HG02885 (cell line): ENCODE data around the gene SIRT3.

ENCODE experiments used
- ATAC-seq: cut with Tn5 transposase; IDR thresholded peaks from one replicate; pipeline ENCODE4 v1.9.1; 2021; ENCODE audit warnings: mild to moderate bottlenecking; ENCODE audit not compliant: unreplicated experiment, poor library complexity

SIRT3 gene

GRCh38 chr11:218815-219593 is 17.1 kb downstream of the SIRT3 start:
- ATAC-seq = no peak

DNA sequence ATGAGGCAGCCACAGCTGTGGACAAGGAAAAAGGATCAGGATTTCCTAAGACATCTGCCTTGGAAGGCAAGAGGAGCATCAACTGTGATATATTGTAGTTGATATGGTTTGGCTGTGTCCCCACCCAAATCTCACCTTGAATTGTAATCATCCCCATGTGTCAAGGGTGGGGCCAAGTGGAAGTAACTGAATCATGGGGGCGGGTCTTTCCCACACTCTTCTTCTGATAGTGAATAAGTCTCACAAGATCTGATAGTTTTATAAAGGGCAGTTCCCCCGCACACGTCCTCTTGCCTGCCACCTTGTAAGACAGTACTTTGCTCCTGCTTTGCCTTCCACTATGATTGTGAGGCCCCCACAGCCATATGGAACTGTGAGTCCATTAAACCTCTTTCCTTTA is 18.4 kb downstream of the SIRT3 start:
- no peak for ATAC-seq

- no peak for ATAC-seq
Observed at GRCh38 chr11:216081-216974, 19.8 kb downstream of the SIRT3 start.

DNA sequence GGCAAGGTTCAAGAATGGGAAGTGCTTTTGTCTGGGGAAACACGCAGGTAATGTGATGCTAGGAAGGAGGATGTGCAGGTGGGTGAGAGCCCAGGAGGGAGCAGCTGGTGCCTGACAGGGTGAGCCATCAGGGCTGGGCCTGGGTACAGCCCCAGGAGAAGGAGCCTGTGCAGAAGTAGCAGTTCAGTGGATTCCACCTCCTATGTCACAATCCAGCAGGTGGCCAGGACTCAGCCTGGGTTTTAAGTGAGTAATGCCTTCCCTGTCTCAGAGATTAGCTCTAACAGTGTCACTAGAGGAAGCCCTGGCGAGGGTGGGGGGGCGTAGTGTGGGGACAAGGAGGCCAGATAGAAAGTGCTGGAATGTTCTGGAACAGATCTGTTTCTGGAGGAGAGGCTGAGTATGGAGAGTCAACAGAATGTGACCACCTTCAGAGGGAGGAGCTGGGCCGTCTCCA is 20.5 kb downstream of the SIRT3 start:
- no peak for ATAC-seq

GRCh38 chr11:214083-214482 is 22.1 kb downstream of the SIRT3 start:
- no peak for ATAC-seq

- ATAC-seq = no peak
Observed at GRCh38 chr11:213111-213510, 23.0 kb downstream of the SIRT3 start.

GRCh38 chr11:212150-213100 is 23.7 kb downstream of the SIRT3 start:
- ATAC-seq = no peak

- no peak for ATAC-seq
Observed at GRCh38 chr11:211741-212140, 24.4 kb downstream of the SIRT3 start.

DNA sequence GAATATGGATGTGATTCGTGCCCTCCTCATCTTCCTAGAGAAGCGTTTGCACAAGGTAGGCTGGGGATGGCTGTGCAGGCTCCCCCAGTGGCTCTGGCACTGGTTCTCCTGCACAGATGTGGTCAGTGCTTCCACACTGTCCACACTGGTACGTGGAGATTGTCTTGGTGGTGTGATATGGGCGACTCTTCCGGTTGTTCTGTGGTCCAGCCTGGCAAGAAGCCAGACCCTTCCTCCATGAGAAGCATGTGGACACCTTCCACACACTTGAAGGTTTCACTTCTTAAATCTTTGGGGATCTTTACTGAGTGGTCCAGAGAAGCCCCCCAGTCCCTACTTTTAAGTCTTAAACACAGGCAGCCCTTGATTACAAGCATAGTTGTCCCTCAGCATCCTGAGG is 24.8 kb downstream of the SIRT3 start:
- ATAC-seq = no peak

- ATAC-seq = no peak
Observed at GRCh38 chr11:210803-211180, 25.4 kb downstream of the SIRT3 start.

GRCh38 chr11:210122-210802 is 25.9 kb downstream of the SIRT3 start:
- ATAC-seq = no peak

DNA sequence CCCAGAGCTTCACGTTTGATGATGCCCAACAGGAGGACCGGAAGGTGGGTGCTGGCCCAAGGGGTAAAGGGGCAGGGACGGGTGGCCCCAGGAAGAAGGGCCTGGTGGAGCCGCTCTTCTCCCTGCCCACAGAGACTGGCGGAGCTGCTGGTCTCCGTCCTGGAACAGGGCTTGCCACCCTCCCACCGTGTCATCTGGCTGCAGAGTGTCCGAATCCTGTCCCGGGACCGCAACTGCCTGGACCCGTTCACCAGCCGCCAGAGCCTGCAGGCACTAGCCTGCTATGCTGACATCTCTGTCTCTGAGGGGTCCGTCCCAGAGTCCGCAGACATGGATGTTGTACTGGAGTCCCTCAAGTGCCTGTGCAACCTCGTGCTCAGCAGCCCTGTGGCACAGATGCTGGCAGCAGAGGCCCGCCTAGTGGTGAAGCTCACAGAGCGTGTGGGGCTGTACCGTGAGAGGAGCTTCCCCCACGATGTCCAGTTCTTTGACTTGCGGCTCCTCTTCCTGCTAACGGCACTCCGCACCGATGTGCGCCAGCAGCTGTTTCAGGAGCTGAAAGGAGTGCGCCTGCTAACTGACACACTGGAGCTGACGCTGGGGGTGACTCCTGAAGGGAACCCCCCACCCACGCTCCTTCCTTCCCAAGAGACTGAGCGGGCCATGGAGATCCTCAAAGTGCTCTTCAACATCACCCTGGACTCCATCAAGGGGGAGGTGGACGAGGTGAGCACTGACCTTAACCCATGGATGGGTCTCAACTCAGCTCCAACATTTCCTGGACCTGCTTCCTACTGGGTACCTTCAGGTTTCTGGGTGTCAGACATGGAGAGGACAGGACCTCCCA is 26.6 kb downstream of the SIRT3 start:
- ATAC-seq = no peak

GRCh38 chr11:208917-209260 is 27.3 kb downstream of the SIRT3 start:
- peak; percentile 1 for ATAC-seq

DNA sequence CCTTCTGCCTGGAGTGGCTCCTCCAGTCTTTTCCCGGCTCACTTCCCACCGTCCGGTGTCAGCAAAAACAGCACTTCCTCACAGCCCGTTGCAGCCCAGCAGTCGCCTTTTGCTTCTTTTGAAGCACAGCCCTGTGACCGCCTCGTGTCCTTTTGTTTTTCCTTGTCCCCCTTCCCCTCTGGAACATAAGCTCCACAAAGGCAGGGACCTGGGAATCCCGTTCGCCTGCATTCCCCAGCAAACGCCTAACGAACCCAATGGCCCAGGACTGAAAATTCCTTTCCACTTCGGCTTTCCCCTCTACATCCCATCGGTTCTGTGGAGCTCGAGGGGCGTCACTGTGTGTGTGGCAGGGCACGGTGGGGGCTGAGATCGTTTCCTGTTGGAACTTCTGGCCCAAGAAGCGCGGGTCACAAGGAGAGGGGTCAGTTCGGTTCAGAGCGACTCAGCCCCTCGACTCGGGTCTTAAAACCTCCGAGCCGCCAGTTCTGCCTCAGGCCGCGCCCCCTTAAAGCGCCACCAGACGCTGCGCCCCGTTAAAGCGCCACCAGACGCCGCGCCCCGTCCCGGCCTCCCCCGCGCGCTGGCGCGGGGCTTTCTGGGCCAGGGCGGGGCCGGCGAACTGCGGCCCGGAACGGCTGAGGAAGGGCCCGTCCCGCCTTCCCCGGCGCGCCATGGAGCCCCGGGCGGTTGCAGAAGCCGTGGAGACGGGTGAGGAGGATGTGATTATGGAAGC is 27.8 kb downstream of the SIRT3 start:
- peak; percentile 37 for ATAC-seq

DNA sequence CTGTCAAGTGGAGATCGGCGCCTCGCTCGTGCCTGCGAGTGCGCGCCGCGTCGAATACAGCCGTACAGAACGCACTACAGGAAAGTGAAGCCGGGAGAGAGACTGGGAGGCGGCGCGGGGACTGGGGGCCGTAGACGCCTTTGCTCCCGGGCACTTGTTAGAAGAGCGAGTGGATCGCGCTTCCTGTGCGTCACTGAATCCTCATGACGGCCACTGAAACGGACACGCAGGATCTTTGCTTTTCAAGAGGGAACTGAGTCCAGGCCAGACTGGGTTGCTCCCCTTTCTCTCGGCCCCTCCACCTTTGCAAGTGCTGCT is 28.3 kb downstream of the SIRT3 start:
- ATAC-seq = no peak

GRCh38 chr11:207208-207862 is 28.8 kb downstream of the SIRT3 start, which contains the start of the genes BET1L and RIC8A:
Gene BET1L (minus strand): TSS chr11:207399. CDS start chr11:207321, 78 bp downstream.
Gene RIC8A (plus strand): TSS chr11:207708. CDS start chr11:208855, 1,147 bp downstream.
- peak; percentile 85 for ATAC-seq

DNA sequence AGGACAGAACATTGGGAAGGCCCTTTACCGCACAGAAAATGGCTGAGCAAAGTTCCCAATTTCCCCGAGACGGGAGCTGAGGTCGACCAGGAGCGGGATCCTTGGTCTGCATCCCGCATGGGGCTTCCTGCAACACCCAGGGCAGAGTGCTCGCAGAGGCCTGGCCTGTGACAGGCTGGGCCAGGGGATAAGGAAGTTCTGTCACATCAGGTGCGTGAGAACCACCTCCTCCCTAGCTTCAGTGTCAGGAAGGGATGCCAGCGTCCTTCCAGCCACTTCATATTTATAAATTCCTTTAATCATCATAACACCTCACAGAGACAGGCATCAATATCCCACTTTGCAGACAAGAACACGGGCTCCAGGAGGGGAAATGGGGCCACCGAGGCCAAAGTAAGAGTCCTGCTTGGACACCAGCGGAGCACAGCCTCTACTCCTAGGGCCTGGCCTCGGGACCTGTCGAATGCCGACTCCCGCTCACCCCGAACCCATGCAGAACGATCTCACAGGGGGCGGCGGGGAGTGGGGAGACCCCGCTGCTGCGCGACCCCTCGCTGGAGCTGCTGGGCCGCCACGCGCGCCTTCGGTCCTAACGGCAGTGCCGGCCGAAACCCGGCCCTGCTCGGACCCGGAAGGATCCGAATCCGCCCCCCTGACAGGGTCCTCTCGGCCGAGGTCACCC is 29.5 kb downstream of the SIRT3 start:
- ATAC-seq = no peak
